MCF 10A (cell line): ENCODE measurements around the gene MIA2. TPM values are rescaled to one million over a fixed set of nuclear protein-coding genes. Genes with fewer than 3 reads are reported as not detected.

Experiments
- BruUV-seq: library from RNA; stranded (reverse); fragments of 400-500 nt; replicated peaks from 2 replicates; lab custom pipeline; 2021; lab: Mats Ljungman, UMichigan
- CTCF ChIA-PET: fragments of 300-600 bp; sonication (Branson Sonifier 250); formaldehyde crosslinking; extraction: SDS; loops from one replicate; lab custom pipeline; 2021; ENCODE audit warnings: antibody characterized with exemption, inconsistent platforms; lab: Yijun Ruan, JAX
- POLR2A ChIA-PET: fragments of 300-600, 350-650 bp; sonication (Branson Sonifier 250); formaldehyde crosslinking; extraction: SDS; loops from one replicate; lab custom pipeline; 2020; ENCODE audit warnings: antibody characterized with exemption, inconsistent platforms; lab: Yijun Ruan, JAX
- DNase-seq: peaks from one replicate; pipeline ENCODE4 v3.0.0-alpha.2; 2018; ENCODE audit not compliant: unreplicated experiment
- H3K27ac Mint-ChIP-seq: one replicate; pipeline ENCODE4 v1.8.0; 2022; ENCODE audit warnings: mild to moderate bottlenecking, low read depth, mixed read lengths; ENCODE audit not compliant: unreplicated experiment
- H3K27me3 Mint-ChIP-seq: one replicate; pipeline ENCODE4 v1.8.0; 2022; ENCODE audit warnings: mixed read lengths; ENCODE audit not compliant: insufficient read depth, unreplicated experiment
- H3K36me3 Mint-ChIP-seq: one replicate; pipeline ENCODE4 v1.8.0; 2022; ENCODE audit warnings: mild to moderate bottlenecking, moderate library complexity, mixed read lengths; ENCODE audit not compliant: insufficient read depth, unreplicated experiment
- H3K4me1 Mint-ChIP-seq: one replicate; pipeline ENCODE4 v1.8.0; 2022; ENCODE audit warnings: mixed read lengths; ENCODE audit not compliant: insufficient read depth, unreplicated experiment
- H3K4me3 Mint-ChIP-seq: one replicate; pipeline ENCODE4 v1.8.0; 2022; ENCODE audit warnings: mild to moderate bottlenecking, moderate library complexity, mixed read lengths; ENCODE audit not compliant: unreplicated experiment
- H3K9me3 Mint-ChIP-seq: one replicate; pipeline ENCODE4 v1.8.0; 2022; ENCODE audit warnings: mixed read lengths; ENCODE audit not compliant: unreplicated experiment
- intact Hi-C: fragments of 100-400 bp; cut with micrococcal nuclease; formaldehyde crosslinking; loops from 2 replicates; pipeline ENCODE4 v1.14.1; 2022
- total RNA-seq: library from RNA; stranded (reverse); gene quantifications from 2 replicates; pipeline ENCODE4 v1.2.3, GENCODE V29; 2022
- TF ChIP-seq, protein P1 (sequence below): fragments of 200-600 bp; IDR thresholded peaks from one replicate; pipeline ENCODE4 v1.8.0; 2022; ENCODE audit warnings: antibody characterized with exemption, mild to moderate bottlenecking; ENCODE audit not compliant: unreplicated experiment

Gene MIA2
- total RNA-seq, 1 experiment from 2014 or later, result 63.2 TPM

- no TSS peak for BruUV-seq
- Mint-ChIP-seq H3K27ac (peak overlapping the region; percentile 72), H3K4me1 (peaks cover 9% of the 10 kb centered on the region), H3K36me3 (peaks cover 14% of the 10 kb centered on the region), H3K27me3 (no peaks in the 10 kb centered on the region), H3K9me3 (no peaks in the 10 kb centered on the region), H3K4me3 (no peak overlapping the region)
- ChIA-PET CTCF (interaction anchor here (0.6 kb wide), 2 partner anchors 12 to 270 kb away, joined by 3 to 4 read pairs; no protein-coding TSS in a partner anchor), POLR2A (interaction anchor here (0.7 to 1.2 kb wide), 3 partner anchors 16 to 263 kb away, joined by 3 to 4 read pairs (median 3); partner anchors contain the start of gene GEMIN2)
- DNase-seq, result peak; percentile 17
- intact Hi-C loops, result no loop called here
- TF ChIP-seq, protein P1, sequence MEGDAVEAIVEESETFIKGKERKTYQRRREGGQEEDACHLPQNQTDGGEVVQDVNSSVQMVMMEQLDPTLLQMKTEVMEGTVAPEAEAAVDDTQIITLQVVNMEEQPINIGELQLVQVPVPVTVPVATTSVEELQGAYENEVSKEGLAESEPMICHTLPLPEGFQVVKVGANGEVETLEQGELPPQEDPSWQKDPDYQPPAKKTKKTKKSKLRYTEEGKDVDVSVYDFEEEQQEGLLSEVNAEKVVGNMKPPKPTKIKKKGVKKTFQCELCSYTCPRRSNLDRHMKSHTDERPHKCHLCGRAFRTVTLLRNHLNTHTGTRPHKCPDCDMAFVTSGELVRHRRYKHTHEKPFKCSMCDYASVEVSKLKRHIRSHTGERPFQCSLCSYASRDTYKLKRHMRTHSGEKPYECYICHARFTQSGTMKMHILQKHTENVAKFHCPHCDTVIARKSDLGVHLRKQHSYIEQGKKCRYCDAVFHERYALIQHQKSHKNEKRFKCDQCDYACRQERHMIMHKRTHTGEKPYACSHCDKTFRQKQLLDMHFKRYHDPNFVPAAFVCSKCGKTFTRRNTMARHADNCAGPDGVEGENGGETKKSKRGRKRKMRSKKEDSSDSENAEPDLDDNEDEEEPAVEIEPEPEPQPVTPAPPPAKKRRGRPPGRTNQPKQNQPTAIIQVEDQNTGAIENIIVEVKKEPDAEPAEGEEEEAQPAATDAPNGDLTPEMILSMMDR, result no peak
Measured at GRCh38 chr14:39376667-39377403, 143.1 kb downstream of the MIA2 start.

GRCh38 chr14:39381366-39381765 lies 147.7 kb downstream of the MIA2 start:
- no TSS peak for BruUV-seq
- Mint-ChIP-seq H3K27ac (no peak overlapping the region), H3K27me3 (no peaks in the 10 kb centered on the region), H3K4me1 (peaks cover 9% of the 10 kb centered on the region), H3K4me3 (no peak overlapping the region), H3K9me3 (no peaks in the 10 kb centered on the region), H3K36me3 (peaks cover 4% of the 10 kb centered on the region)
- no peak for DNase-seq
- TF ChIP-seq, protein P1, result no peak
- intact Hi-C loops, result no loop called here
- POLR2A ChIA-PET, result interaction anchor here (0.6 to 1.9 kb wide), 3 partner anchors 10 to 51 kb away, joined by 3 to 9 read pairs (median 3); no protein-coding TSS in a partner anchor
- CTCF ChIA-PET, result interaction anchor here (0.6 to 1.5 kb wide), 3 partner anchors 9 to 45 kb away, joined by 3 to 4 read pairs (median 3); no protein-coding TSS in a partner anchor

DNA sequence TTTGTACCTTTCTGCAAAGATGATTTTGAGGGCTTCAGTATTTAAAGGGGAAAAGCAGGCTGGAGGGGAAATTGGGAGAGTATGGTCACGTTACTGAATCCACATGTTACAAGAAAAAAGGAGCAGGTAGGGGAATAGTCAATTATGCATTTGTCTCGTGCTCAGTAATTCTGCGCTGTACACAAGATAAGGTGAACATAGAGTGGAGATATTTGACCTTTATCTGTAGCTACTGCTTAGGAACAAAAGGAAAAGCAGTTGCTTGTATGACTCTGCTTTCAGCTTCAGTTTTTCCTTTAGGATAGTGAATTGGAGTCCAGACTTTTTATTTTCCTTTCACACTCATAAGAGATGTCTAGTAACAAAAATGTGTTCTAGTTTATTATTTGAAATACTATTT lies 148.7 kb downstream of the MIA2 start:
- intact Hi-C loops, result no loop called here
- H3K27ac Mint-ChIP-seq, result no peak overlapping the region
- DNase-seq, result no peak
- no peaks in the 10 kb centered on the region for H3K36me3 Mint-ChIP-seq
- H3K9me3 Mint-ChIP-seq, result no peaks in the 10 kb centered on the region
- H3K27me3 Mint-ChIP-seq, result no peaks in the 10 kb centered on the region
- BruUV-seq, result no TSS peak
- TF ChIP-seq, protein P1, result no peak
- ChIA-PET POLR2A (interaction anchor here (0.9 to 1.9 kb wide), 2 partner anchors 9 to 48 kb away, joined by 3 to 9 read pairs; no protein-coding TSS in a partner anchor), CTCF (no interaction called here)
- no peaks in the 10 kb centered on the region for H3K4me1 Mint-ChIP-seq
- no peak overlapping the region for H3K4me3 Mint-ChIP-seq

- H3K27me3 Mint-ChIP-seq, result no peaks in the 10 kb centered on the region
- no peaks in the 10 kb centered on the region for H3K4me1 Mint-ChIP-seq
- no TSS peak for BruUV-seq
- H3K27ac Mint-ChIP-seq, result no peak overlapping the region
- DNase-seq, result no peak
- H3K9me3 Mint-ChIP-seq, result no peaks in the 10 kb centered on the region
- POLR2A ChIA-PET, result interaction anchor here (1.9 kb wide), 1 partner anchor 8 kb away, joined by 9 read pairs; no protein-coding TSS in a partner anchor
- intact Hi-C loops, result no loop called here
- TF ChIP-seq, protein P1, result no peak
- no peak overlapping the region for H3K4me3 Mint-ChIP-seq
- CTCF ChIA-PET, result interaction anchor here (0.5 to 0.6 kb wide), 2 partner anchors 8 to 40 kb away, joined by 3 to 5 read pairs; no protein-coding TSS in a partner anchor
- no peaks in the 10 kb centered on the region for H3K36me3 Mint-ChIP-seq
Measured at GRCh38 chr14:39383026-39383660, 149.4 kb downstream of the MIA2 start.
